Spleen (tissue), 11 donors: ENCODE results near the gene TMC7. TPM values are rescaled to one million over a fixed set of nuclear protein-coding genes. Genes with fewer than 3 reads are reported as not detected.

Experiments
- DNase-seq: peaks from one replicate; pipeline ENCODE4 v3.0.0-alpha.2; 2020
- H3K27ac ChIP-seq, 8 donors: fragments of 200-600 bp; sonication (generic) in 7 of 8; 1 replicate in 4 of 8; 2 replicates in 4 of 8; pipeline versions ENCODE4 v1.5.0 to v1.8.0; 2016 to 2021; ENCODE audit warnings: inconsistent platforms in 4 of 8, mild to moderate bottlenecking in 4 of 8, moderate library complexity in 1 of 8
- H3K27me3 ChIP-seq, 7 donors: fragments of 200-600 bp; sonication (generic) in 6 of 7; replicated peaks in 1 of 7; 1 replicate in 4 of 7; 2 replicates in 3 of 7; pipeline versions ENCODE4 v1.5.0 to v1.8.0; 2016 to 2021; ENCODE audit warnings: inconsistent platforms in 3 of 7, mild to moderate bottlenecking in 1 of 7
- H3K36me3 ChIP-seq, 6 donors: fragments of 200-600 bp; sonication (generic) in 5 of 6; 1 replicate in 4 of 6; 2 replicates in 2 of 6; pipeline versions ENCODE4 v1.5.0 to v1.8.0; 2016 to 2021; ENCODE audit warnings: inconsistent platforms in 2 of 6
- H3K4me1 ChIP-seq, 6 donors: fragments of 200-600 bp; sonication (generic) in 5 of 6; 1 replicate in 3 of 6; 2 replicates in 3 of 6; pipeline versions ENCODE4 v1.5.0 to v1.8.0; 2016 to 2021; ENCODE audit warnings: inconsistent platforms in 3 of 6
- H3K4me3 ChIP-seq, 8 donors: fragments of 200-600 bp; sonication (generic) in 7 of 8; 1 replicate in 4 of 8; 2 replicates in 4 of 8; pipeline versions ENCODE4 v1.5.0 to v1.8.0; 2016 to 2021; ENCODE audit warnings: inconsistent platforms in 4 of 8, mild to moderate bottlenecking in 4 of 8, moderate library complexity in 2 of 8
- H3K9me3 ChIP-seq, 8 donors: fragments of 200-600 bp; sonication (generic) in 7 of 8; 1 replicate in 4 of 8; 2 replicates in 4 of 8; pipeline versions ENCODE4 v1.5.0 to v1.8.0; 2016 to 2021; ENCODE audit warnings: inconsistent platforms in 4 of 8
- POLR2A ChIP-seq, 3 donors: fragments of 450-650 bp; IDR thresholded peaks; one replicate each; pipeline ENCODE4 v1.5.1; 2017; ENCODE audit warnings: antibody characterized with exemption in 3 of 3, mild to moderate bottlenecking in 1 of 3
- POLR2AphosphoS5 ChIP-seq, 3 donors: sonication (generic); formaldehyde crosslinking; IDR thresholded peaks; one replicate each; pipeline ENCODE4 v1.5.1; 2017; ENCODE audit warnings: antibody characterized with exemption in 3 of 3
- WGBS, 5 donors: extraction: QIAGEN DNeasy Blood & Tissue Kit in 3 of 5; methylation state at CpG; one replicate each; pipeline versions ENCODE4 v1.1.5 to v1.1.7; 2013 to 2018; 5-methylcytosine and 5-hydroxymethylcytosine counted together
- intact Hi-C: fragments of 100-400 bp; cut with DNase I; formaldehyde crosslinking; loops from one replicate; pipeline ENCODE4 v1.15.0; 2023; ENCODE audit warnings: low total_unique reads
- polyA plus RNA-seq, 3 donors: library from polyadenylated mRNA; stranded (reverse); fragments of 200-250 nt; gene quantifications; one replicate each; pipeline ENCODE4 v1.2.1, GENCODE V29; 2013
- total RNA-seq, 7 donors: library from RNA; depleted of rRNA in 3 of 7; stranded (reverse); fragments of >200 nt in 3 of 7; fragmentation: NEBNext Ultra II Directional in 4 of 7; extraction: Animal tissue kit (Norgen Biotek cat#: 25700) in 4 of 7; gene quantifications; one replicate each; pipeline versions ENCODE4 v1.1.0 to v1.2.1, GENCODE V29; 2016 to 2021
- TF ChIP-seq, protein P1 (sequence below), 11 experiments: fragments of 200-600 bp in 7 of 11; fragments of 450-650 bp in 4 of 11; sonication (generic) in 4 of 11; IDR thresholded peaks in 8 of 11; conservative IDR thresholded peaks in 3 of 11; 1 replicate in 7 of 11; 2 replicates in 4 of 11; pipeline versions ENCODE4 v1.4.0 to v1.8.0; 2016 to 2021; ENCODE audit warnings: antibody characterized with exemption in 11 of 11, inconsistent platforms in 4 of 11, mild to moderate bottlenecking in 1 of 11
- donor health status: healthy with polysubstance abuse.
- donor health status: DM: no; HTN: no; CAD: no; lungs with moderate emphysema.
- donor health status: DM: no; HTN: no; CAD: no.
- donor health status: Bipolar disorder and iron deficiency.
- donor health status: healthy.
- donor health status: DM: no; HTN: no; CAD: no.
- donor health status: DM: yes; HTN: yes; CAD: no.

TMC7 gene
- total and polyA plus RNA-seq, 10 donors = 0.15 to 0.60 (median 0.37) TPM

GRCh38 chr16:19093631-19094541 lies 110.2 kb downstream of the TMC7 start:
- H3K9me3 ChIP-seq = peaks cover 0 to 12% (median 0%) of the 10 kb centered on the region in 8 donors
- intact Hi-C loops = no loop called here
- no peak for DNase-seq
- H3K4me1 ChIP-seq = no peaks in the 10 kb centered on the region
- no peaks in the 10 kb centered on the region for H3K27me3 ChIP-seq
- 83 to 87% (median 84%) methylated on average over 15 of the region's 15 CpGs for WGBS, 5 donors
- no peak overlapping the region for H3K4me3 ChIP-seq
- H3K27ac ChIP-seq = no peak overlapping the region
- TF ChIP-seq POLR2A (IDR thresholded peaks at IDR 0.05) (no peak), POLR2AphosphoS5 (IDR thresholded peaks at IDR 0.05) (no peak)
- TF ChIP-seq, protein P1, sequence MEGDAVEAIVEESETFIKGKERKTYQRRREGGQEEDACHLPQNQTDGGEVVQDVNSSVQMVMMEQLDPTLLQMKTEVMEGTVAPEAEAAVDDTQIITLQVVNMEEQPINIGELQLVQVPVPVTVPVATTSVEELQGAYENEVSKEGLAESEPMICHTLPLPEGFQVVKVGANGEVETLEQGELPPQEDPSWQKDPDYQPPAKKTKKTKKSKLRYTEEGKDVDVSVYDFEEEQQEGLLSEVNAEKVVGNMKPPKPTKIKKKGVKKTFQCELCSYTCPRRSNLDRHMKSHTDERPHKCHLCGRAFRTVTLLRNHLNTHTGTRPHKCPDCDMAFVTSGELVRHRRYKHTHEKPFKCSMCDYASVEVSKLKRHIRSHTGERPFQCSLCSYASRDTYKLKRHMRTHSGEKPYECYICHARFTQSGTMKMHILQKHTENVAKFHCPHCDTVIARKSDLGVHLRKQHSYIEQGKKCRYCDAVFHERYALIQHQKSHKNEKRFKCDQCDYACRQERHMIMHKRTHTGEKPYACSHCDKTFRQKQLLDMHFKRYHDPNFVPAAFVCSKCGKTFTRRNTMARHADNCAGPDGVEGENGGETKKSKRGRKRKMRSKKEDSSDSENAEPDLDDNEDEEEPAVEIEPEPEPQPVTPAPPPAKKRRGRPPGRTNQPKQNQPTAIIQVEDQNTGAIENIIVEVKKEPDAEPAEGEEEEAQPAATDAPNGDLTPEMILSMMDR (IDR thresholded peaks at IDR 0.05 in 8 of 11, conservative IDR thresholded peaks at IDR 0.05 in 3 of 11) = no peak
- H3K36me3 ChIP-seq = no peaks in the 10 kb centered on the region

DNA sequence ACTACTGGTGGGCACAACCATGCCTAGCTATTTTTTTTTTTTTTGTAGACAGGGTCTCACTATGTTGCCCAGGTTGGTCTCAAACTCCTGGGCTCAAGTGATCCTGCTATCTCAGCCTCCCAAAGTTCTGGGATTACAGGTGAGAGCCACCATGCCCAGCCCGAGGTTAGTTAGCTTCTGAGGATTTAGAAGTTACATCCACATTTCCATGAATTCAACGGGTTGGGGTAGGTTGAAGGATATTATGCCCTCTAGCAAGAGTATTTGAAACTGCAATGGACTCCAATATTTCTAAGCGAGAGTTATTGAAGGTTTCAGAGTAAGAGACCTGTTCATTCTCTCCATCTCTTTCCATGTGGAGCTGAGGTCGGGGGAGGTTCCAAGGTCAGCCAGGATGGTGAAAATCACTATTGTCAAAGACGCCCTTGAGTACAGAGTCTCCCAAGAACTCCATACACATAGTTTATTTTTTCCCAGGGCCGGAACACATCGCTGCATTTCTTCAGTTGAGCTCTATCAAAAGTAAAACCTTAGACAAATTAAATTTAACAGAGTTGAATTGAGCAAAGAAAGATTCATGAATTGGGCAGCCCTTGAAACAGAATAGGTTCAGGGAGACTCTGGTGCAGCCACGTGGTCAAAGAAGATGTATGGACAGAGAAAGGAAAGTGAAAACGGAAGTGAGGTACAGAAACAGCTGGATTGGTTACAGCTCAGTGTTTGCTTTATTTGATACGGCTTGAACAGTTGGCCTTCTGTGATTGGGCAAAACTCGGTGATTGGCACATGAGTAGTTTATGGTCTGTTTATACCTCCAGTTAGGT lies 111.0 kb downstream of the TMC7 start:
- H3K4me1 ChIP-seq = no peaks in the 10 kb centered on the region
- 68 to 75% (median 72%) methylated on average over 11 of the region's 11 CpGs for WGBS, 5 donors
- no peak overlapping the region for H3K27ac ChIP-seq
- intact Hi-C loops = no loop called here
- peaks cover 0 to 12% (median 0%) of the 10 kb centered on the region in 8 donors for H3K9me3 ChIP-seq
- H3K27me3 ChIP-seq = no peaks in the 10 kb centered on the region
- no peak for DNase-seq
- H3K36me3 ChIP-seq = no peaks in the 10 kb centered on the region
- TF ChIP-seq POLR2AphosphoS5 (IDR thresholded peaks at IDR 0.05) (no peak), POLR2A (IDR thresholded peaks at IDR 0.05) (no peak)
- TF ChIP-seq, protein P1 (IDR thresholded peaks at IDR 0.05 in 8 of 11, conservative IDR thresholded peaks at IDR 0.05 in 3 of 11) = no peak
- H3K4me3 ChIP-seq = no peak overlapping the region

DNA sequence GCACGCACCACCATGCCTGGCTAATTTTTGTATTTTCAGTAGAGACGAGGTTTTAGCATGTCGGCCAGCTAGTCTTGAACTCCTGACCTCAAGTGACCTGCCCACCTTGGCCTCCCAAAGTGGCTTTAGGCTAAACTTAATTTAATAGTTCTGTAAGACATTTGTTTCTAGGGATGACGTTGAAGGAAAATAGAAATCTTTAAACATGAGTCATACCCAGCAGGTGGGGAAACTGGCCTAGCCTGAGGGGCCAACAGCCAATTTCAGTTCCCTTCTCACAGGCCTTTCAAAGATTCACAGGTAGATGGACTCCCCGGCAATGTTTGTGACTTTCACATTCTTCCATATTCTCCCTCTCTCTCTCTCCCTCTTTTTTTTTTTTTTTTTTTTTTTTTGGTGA lies 111.9 kb downstream of the TMC7 start:
- no peaks in the 10 kb centered on the region for H3K36me3 ChIP-seq
- no peak overlapping the region for H3K4me3 ChIP-seq
- intact Hi-C loops = no loop called here
- TF ChIP-seq POLR2AphosphoS5 (IDR thresholded peaks at IDR 0.05) = no peak
- TF ChIP-seq, protein P1 (IDR thresholded peaks at IDR 0.05 in 8 of 11, conservative IDR thresholded peaks at IDR 0.05 in 3 of 11) = no peak
- H3K4me1 ChIP-seq = no peaks in the 10 kb centered on the region
- peaks cover 0 to 17% (median 2%) of the 10 kb centered on the region in 8 donors for H3K9me3 ChIP-seq
- WGBS, 5 donors = 74 to 84% (median 80%) methylated on average over 5 of the region's 5 CpGs
- H3K27ac ChIP-seq = no peak overlapping the region
- DNase-seq = no peak
- no peaks in the 10 kb centered on the region for H3K27me3 ChIP-seq

- TF ChIP-seq POLR2AphosphoS5 (IDR thresholded peaks at IDR 0.05) (no peak), POLR2A (IDR thresholded peaks at IDR 0.05) (no peak)
- TF ChIP-seq, protein P1 (IDR thresholded peaks at IDR 0.05 in 8 of 11, conservative IDR thresholded peaks at IDR 0.05 in 3 of 11) = no peak
- no peaks in the 10 kb centered on the region for H3K27me3 ChIP-seq
- H3K4me1 ChIP-seq = no peaks in the 10 kb centered on the region
- H3K4me3 ChIP-seq = no peak overlapping the region
- H3K36me3 ChIP-seq = no peaks in the 10 kb centered on the region
- 69 to 88% (median 80%) methylated on average over 1 of the region's 1 CpG for WGBS, 5 donors
- no peak for DNase-seq
- intact Hi-C loops = no loop called here
- no peak overlapping the region for H3K27ac ChIP-seq
- peaks cover 0 to 12% (median 0%) of the 10 kb centered on the region in 8 donors for H3K9me3 ChIP-seq
These were observed 114.4 kb downstream of the TMC7 start for GRCh38 chr16:19098173-19098572.
